Erythroblast (primary cell): ENCODE results near the gene SCML1.

Experiments used
- GATA1 ChIP-seq: IDR thresholded peaks from 2 replicates; pipeline ENCODE4 v1.6.1; 2011; ENCODE audit warnings: low read depth, mild to moderate bottlenecking, control low read depth, low read length, moderate library complexity
- POLR2A ChIP-seq: IDR thresholded peaks from 2 replicates; pipeline ENCODE4 v1.6.1; 2011; ENCODE audit warnings: mild to moderate bottlenecking, low read length

DNA sequence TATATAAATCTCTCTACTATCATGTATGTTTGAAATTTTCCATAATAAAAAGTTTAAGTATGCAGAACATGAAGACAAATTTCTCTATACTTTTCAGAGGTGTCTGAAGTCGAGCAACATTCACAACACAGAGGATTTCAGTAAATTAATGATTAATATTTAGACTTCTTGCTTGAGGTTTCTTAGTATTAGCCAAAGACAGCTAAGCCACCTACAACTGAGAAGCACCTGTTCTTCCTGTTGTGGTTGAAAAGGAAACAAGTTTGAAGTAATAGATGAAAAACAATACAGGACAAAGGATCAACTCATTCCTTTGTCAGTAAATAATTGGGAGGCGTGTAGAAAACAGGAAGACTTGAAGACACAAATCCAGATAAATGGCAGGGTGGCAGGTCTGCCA is 21.1 kb downstream of the SCML1 start:
- TF ChIP-seq POLR2A (no peak), GATA1 (no peak)
